Colonic mucosa (tissue), 4 donors: Measurements from ENCODE around the gene SLC22A12. TPM values are rescaled to one million over a fixed set of nuclear protein-coding genes. Genes with fewer than 3 reads are reported as not detected.

ENCODE experiments used
- DNase-seq: peaks from one replicate; pipeline ENCODE4 v3.0.0-alpha.2; 2020
- H3K27ac ChIP-seq: fragments of 200-600 bp; one replicate; pipeline ENCODE4 v1.8.0; 2021
- H3K27me3 ChIP-seq: fragments of 200-600 bp; one replicate; pipeline ENCODE4 v1.8.0; 2021
- H3K36me3 ChIP-seq: fragments of 200-600 bp; one replicate; pipeline ENCODE4 v1.8.0; 2021
- H3K4me1 ChIP-seq: fragments of 200-600 bp; one replicate; pipeline ENCODE4 v1.8.0; 2021; ENCODE audit warnings: mild to moderate bottlenecking
- H3K4me3 ChIP-seq: fragments of 200-600 bp; one replicate; pipeline ENCODE4 v1.8.0; 2021
- H3K9ac ChIP-seq, 2 donors: one replicate each; pipeline ENCODE4 v1.7.0; 2013; ENCODE audit warnings: control low read depth in 2 of 2, low read depth in 2 of 2, low read length in 2 of 2
- H3K9me3 ChIP-seq: fragments of 200-600 bp; one replicate; pipeline ENCODE4 v1.8.0; 2021
- intact Hi-C: fragments of 100-400 bp; cut with DNase I; formaldehyde crosslinking; loops from one replicate; pipeline ENCODE4 v1.14.1; 2022
- total RNA-seq, 2 donors: library from RNA; stranded (reverse); fragmentation: NEBNext Ultra II Directional in 1 of 2; extraction: Animal tissue kit (Norgen Biotek cat#: 25700) in 1 of 2; gene quantifications; one replicate each; pipeline ENCODE4 v1.2.1, GENCODE V29; 2021
- TF ChIP-seq, protein P1 (sequence below): fragments of 200-600 bp; IDR thresholded peaks from one replicate; pipeline ENCODE4 v1.8.0; 2022; ENCODE audit warnings: antibody characterized with exemption, mild to moderate bottlenecking
- donor health status: healthy.
- donor health status: DM: no; HTN: no; CAD: no.
- donor health status: DM: no; HTN: no; CAD: no.

The SLC22A12 gene
- total RNA-seq, 2 donors from 2014 or later, result not detected

DNA sequence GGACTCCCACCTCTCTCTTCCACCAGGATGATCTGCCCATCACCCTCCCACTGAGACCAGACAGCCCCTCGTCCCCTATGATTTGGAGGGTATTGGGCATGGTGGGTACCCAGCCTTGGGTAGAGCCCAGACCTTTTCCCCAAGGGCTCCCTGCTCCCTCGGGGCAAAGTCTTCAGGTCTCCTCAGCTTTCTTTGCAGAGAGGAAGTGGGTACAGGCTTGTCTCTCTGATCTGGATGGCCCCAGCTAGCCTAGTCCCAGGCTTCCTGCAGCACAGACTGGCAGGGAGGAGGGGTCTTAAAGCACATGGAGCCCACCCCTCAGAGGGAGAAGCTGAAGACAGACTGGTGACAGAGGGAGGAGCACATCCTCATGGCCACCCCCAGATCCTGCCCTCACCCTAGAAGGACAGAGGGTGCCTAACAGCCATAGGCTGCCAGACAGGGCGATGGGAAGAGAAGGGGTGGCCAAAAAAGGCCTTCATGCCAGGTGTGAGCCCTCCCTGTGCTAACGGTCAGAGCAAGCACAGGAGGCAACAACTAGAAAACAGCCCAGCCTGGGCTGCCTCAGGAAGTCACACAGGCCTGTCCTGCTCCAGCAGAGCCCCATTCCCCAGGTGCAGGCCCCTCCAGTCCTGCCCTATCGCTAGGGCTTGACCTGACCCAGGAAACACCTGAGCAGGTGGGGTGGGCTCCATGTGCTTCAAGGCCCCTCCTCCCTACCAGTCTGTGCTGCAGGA, 30.4 kb downstream of the SLC22A12 start:
- H3K36me3 ChIP-seq, result no peaks in the 10 kb centered on the region
- DNase-seq, result no peak
- H3K27ac ChIP-seq, result no peak overlapping the region
- no peak overlapping the region for H3K9ac ChIP-seq
- TF ChIP-seq, protein P1, sequence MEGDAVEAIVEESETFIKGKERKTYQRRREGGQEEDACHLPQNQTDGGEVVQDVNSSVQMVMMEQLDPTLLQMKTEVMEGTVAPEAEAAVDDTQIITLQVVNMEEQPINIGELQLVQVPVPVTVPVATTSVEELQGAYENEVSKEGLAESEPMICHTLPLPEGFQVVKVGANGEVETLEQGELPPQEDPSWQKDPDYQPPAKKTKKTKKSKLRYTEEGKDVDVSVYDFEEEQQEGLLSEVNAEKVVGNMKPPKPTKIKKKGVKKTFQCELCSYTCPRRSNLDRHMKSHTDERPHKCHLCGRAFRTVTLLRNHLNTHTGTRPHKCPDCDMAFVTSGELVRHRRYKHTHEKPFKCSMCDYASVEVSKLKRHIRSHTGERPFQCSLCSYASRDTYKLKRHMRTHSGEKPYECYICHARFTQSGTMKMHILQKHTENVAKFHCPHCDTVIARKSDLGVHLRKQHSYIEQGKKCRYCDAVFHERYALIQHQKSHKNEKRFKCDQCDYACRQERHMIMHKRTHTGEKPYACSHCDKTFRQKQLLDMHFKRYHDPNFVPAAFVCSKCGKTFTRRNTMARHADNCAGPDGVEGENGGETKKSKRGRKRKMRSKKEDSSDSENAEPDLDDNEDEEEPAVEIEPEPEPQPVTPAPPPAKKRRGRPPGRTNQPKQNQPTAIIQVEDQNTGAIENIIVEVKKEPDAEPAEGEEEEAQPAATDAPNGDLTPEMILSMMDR, result no peak
- H3K4me1 ChIP-seq, result no peaks in the 10 kb centered on the region
- H3K4me3 ChIP-seq, result no peak overlapping the region
- H3K27me3 ChIP-seq, result no peaks in the 10 kb centered on the region
- intact Hi-C loops, result no loop called here
- H3K9me3 ChIP-seq, result no peaks in the 10 kb centered on the region

DNA sequence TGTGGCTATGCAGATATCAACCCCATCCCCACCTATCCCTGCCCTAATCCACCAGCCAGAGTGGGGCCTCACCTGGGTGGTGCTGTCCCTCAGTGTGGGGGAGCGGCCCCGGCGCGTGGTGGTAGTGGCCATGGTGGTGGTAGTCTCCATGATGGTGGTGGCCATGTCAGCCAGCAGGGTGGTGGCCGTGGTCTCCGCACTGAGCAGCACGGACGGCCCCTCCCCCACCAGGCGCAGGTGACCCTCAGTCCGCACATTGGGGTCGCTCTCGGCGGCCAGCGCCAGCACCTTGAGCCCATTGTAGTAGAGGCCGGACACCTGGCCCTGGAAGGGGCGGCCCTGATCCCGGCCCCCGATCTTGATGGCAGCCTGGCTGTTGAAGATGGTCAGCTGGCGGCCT, 31.7 kb downstream of the SLC22A12 start:
- TF ChIP-seq, protein P1, result no peak
- Histone ChIP-seq H3K4me3 (no peak overlapping the region), H3K4me1 (no peaks in the 10 kb centered on the region), H3K9ac (no peak overlapping the region), H3K27me3 (no peaks in the 10 kb centered on the region), H3K9me3 (no peaks in the 10 kb centered on the region), H3K27ac (no peak overlapping the region), H3K36me3 (no peaks in the 10 kb centered on the region)
- no peak for DNase-seq
- intact Hi-C loops, result no loop called here

DNA sequence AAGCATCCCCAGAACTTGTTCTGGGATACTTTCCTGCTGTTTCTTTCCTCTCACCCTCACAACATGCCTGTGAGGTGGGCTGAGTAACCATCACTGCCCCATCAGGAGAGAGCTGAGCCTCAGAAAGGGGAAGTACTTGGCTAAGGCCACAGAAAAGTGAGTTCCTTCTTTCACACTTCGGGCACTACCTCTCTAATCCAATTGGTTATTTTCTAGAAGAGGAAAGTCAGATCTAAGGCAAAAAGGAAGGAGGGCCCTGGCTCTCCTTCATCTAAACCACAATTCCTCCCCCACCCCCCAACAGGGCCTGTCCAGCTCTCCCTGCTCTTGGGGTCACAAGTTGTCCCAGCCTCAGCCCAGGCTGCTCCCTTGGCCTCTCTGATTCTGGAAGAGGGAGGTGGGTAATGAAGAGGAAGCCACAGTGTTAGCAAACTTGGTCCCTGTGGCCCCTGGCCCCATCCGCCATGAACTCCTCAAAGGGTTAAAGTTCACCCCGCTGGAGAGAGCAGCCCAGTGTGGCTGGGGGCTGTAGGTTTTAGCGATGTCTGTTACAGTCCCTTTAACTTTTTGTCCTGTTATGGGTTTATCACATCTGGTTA, 34.0 kb downstream of the SLC22A12 start:
- TF ChIP-seq, protein P1, result no peak
- no peak overlapping the region for H3K9ac ChIP-seq
- H3K9me3 ChIP-seq, result no peaks in the 10 kb centered on the region
- H3K4me3 ChIP-seq, result no peak overlapping the region
- no peaks in the 10 kb centered on the region for H3K27me3 ChIP-seq
- no peaks in the 10 kb centered on the region for H3K4me1 ChIP-seq
- intact Hi-C loops, result no loop called here
- H3K36me3 ChIP-seq, result no peaks in the 10 kb centered on the region
- no peak overlapping the region for H3K27ac ChIP-seq
- DNase-seq, result no peak

DNA sequence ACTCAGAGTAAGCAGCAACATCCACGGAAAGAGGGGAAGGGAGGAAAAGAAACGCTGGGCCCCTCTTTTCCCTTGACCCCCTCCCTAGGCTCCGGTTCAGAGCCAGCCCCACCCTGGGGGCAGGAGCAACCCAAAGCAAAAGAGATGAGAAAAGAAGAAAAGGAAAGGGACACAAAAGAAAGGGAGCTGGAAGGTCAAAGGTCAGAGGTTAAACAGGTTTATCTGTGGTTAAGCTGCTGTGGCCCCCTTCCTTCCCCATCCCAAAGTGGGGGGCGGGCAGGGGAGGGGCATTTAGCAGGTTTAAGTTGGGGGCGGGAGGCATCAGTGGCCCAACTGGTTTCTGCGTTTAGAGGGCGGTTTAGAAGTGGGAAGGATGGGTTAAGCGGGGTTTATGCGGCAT, 35.6 kb downstream of the SLC22A12 start:
- Histone ChIP-seq H3K9me3 (no peaks in the 10 kb centered on the region), H3K4me3 (no peak overlapping the region), H3K9ac (no peak overlapping the region), H3K36me3 (no peaks in the 10 kb centered on the region), H3K4me1 (no peaks in the 10 kb centered on the region), H3K27ac (no peak overlapping the region), H3K27me3 (no peaks in the 10 kb centered on the region)
- DNase-seq, result no peak
- TF ChIP-seq, protein P1, result no peak
- intact Hi-C loops, result no loop called here

DNA sequence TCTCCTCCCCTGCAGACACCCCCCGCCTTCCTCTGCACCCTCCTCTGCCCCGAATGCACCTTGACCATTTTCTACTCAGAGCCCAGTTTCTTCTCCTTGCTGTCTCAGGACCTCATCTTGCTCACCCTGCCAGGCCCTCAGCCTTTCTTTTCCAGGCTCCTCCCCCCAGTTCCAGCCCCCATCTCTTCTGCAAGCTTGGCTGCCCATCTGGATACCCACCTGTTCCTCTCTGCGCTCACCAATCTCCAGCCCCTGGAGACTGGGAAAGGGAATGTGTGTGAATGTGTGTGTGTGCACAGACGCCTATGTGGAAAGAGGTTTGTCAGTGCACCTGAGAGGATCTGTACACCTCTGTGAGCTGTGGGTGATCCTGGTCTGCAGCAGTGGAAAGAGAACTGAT, 36.4 kb downstream of the SLC22A12 start:
- intact Hi-C loops, result no loop called here
- Histone ChIP-seq H3K9ac (no peak overlapping the region), H3K9me3 (no peaks in the 10 kb centered on the region), H3K36me3 (no peaks in the 10 kb centered on the region), H3K4me3 (no peak overlapping the region), H3K4me1 (no peaks in the 10 kb centered on the region), H3K27ac (no peak overlapping the region), H3K27me3 (no peaks in the 10 kb centered on the region)
- no peak for DNase-seq
- TF ChIP-seq, protein P1, result no peak
